ENCODE measurements around the gene SRPRB.

Gene SRPRB

GRCh38 chr3:133805702-133806475, at the start of gene SRPRB:
Gene SRPRB, plus strand, starts transcription at chr3:133805815. Its CDS starts 34 bp downstream, at chr3:133805849.
- peak; percentile 95 for DNase-seq (ENCODE audit: low spot score)

DNA sequence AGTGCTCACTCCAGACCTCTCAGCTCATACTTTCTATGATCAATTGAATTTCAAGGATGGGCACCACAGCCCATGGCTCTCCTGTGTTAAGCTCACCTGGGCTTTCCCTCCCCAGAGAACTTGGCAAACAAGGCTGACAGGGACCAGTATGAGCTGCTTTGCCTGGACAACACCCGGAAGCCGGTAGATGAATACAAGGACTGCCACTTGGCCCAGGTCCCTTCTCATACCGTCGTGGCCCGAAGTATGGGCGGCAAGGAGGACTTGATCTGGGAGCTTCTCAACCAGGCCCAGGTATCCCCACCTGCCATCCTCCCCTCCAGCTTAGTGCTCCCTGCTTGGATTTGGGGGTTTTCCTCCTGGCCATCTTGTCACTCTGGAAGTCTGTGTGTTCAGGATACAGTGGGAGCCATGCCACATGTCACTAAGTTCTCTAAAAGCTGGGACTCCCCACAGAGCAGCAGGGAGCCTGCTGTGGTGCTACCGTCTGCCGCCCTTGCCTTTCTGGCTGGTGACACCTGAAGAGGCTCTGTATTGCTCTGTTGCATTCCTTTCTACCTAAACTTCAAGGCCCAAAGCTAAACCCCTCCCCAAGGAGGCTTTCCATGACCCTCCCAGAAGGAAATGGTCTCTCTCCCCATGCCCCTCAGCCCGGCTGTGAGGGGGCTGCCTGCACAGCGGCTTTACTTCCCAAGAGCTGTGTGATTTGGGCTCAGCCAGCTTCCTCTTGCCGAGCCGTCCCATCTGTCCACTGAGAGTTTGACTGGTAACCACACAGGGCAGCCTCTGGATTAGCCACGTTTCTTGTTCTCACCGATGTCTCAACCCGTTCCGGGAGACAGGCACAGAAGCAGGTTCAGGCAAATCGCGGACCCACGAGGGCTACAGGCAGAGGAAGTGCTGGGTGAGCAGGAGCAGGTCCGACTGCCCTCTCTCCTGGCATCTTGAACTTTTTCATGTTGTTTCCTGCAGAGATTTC, 48.6 kb upstream of the SRPRB start:
- no peak for DNase-seq (ENCODE audit: low spot score)

DNA sequence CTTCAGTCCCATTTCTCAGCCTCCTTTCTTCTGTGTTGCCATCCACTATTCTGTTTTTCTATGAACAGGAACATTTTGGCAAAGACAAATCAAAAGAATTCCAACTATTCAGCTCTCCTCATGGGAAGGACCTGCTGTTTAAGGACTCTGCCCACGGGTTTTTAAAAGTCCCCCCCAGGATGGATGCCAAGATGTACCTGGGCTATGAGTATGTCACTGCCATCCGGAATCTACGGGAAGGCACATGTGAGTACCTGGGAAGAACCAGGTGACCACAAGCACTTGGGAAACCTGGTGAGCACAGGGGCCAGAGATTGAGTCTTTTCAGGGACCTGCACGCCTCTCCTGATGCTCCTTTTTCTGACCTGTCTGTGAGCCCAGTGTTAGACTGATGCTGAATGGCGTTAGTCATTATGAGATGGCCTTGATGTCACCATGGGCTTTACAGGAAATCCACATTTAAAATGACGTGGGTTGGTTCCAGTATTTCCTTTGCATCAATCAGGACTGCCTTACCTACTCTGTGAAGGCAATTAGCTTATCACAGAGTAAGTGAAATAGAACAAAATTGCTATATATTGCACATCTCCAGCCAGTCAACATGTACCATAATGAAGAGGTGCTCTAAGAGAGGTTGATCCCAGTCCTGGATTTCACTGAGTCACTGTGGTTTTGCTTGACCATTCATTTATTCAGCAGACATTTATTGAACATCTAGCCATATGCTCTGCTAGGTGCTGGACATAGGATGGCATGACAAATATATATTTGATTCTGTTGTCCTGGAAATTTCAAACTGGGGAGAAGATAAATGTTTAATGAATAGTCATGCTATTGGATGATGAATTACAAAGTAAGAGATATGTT, 47.7 kb upstream of the SRPRB start:
- no peak for DNase-seq (ENCODE audit: low spot score)

DNA sequence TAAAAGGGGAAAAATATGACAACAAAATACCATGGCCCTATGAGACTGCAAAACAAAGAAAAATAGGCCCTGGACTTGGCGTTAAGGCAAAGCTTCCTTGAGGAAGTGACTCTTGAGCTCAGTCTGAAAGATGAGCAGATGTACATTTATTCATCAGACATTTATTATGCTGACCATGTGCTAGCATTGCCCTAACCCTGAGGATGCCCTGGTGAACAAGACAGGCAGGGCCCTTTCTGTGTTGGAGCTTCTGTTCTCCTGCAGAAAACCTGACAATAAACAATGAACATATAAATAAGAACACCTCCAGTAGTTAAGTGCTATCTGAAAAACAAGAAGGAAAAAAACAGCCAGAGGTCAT, 47.1 kb upstream of the SRPRB start:
- DNase-seq (ENCODE audit: low spot score), result no peak

- no peak for DNase-seq (ENCODE audit: low spot score)
These were observed 46.5 kb upstream of the SRPRB start for GRCh38 chr3:133758964-133759739.

- DNase-seq (ENCODE audit: low spot score), result no peak
These were observed 45.8 kb upstream of the SRPRB start for GRCh38 chr3:133759740-133760305.

DNA sequence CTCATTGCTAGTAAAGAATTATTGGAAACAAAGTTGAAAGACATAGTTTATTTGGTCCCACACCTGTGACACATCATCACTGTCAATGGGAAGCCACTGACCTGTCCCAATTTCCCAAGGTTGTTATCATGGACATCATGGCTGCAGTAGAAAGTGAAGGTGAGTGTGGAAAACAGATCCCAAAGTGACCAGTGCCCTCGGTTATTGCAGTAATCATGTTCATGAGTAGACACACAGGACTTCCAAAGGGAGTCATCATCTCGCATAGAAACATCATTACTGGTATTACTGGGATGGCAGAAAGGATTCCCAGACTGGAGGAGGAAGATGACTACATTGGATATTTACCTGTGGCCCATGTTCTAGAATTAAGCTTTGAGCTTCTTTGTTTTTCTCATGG, 44.7 kb upstream of the SRPRB start:
- DNase-seq (ENCODE audit: low spot score), result no peak

DNA sequence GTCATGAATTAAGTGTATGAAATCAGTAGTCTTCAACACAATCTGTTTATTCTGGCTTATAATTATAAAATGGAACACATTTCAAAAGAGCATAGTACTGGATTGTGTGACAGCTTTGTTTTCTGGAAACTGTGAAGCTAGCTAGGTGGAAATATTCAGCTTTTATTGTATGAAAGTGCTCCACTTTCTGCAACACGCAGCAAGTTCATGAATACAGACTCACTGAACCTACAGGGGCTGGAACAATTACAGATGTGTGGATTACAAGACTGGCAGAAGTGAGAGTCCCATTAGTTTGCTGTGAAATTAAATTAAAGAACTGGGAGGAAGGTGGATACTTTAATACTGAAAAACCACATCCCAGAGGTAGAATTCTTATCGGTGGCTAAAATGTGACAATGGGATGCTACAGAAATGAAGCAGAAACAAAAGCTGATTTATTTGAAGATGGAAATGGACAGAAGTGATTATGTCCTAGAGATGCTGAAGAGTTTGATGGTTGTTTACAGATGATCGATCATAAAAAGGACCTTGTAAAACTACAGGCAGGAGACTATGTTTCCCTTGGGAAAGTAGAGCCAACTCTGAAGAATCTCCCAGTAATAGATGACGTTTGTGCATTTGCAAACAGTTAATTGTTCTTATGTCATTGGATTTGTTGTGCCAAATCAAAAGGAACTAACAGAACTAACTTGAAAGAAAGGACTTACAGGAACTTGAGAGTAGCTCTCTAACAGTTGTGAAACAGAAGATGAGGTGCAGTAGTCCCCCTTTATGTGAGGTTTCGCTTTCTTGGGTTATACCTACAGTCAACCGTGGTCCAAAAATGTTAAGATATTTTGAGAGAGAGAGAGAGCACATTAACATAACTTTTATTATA, 43.8 kb upstream of the SRPRB start:
- DNase-seq (ENCODE audit: low spot score), result no peak

GRCh38 chr3:133762539-133762938, 43.1 kb upstream of the SRPRB start:
- DNase-seq (ENCODE audit: low spot score), result no peak

GRCh38 chr3:133763797-133764683, 41.6 kb upstream of the SRPRB start:
- DNase-seq (ENCODE audit: low spot score), result no peak

GRCh38 chr3:133765256-133765655, 40.4 kb upstream of the SRPRB start:
- no peak for DNase-seq (ENCODE audit: low spot score)

- no peak for DNase-seq (ENCODE audit: low spot score)
These were observed 38.0 kb upstream of the SRPRB start for GRCh38 chr3:133767607-133768006.

DNA sequence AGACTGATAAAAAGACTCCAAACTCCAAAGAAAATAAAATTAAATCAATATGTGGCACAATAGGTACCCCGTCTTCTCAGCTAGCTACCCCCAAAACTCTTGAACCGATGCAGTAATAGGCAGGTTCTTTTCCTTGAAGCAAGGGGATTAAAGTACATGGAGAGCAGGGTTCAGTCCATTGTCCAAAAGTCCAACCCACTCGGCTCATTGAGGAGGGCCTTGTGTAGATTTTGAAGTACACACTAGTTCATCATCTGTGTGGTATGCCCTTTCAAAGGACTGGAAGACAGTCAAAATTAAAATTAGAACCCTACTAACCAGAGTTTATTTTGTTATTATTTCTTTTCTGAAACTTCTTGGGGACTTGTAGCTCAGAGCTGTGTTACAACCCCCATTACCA, 36.1 kb upstream of the SRPRB start:
- DNase-seq (ENCODE audit: low spot score), result no peak

DNA sequence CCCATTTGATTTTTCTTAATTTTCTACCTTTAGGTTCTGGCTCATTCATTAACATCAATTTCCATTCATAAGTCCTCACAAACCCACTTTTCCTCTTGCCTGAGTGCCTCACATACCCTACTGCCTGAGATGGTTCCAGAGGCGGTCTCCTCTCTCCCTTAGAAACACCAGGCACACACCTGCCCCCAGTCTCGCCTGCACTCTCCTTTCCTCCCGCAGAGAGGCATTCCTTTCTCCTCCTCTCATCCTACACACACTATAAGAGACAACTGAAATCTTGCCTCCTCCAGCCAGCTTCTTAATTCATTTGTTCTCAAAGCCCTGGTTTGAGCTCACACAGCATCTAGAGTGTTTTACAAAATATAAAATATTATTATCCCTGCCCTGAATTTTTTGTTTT, 31.9 kb upstream of the SRPRB start:
- DNase-seq (ENCODE audit: low spot score), result no peak

GRCh38 chr3:133775309-133775708, 30.3 kb upstream of the SRPRB start:
- DNase-seq (ENCODE audit: low spot score), result no peak

DNA sequence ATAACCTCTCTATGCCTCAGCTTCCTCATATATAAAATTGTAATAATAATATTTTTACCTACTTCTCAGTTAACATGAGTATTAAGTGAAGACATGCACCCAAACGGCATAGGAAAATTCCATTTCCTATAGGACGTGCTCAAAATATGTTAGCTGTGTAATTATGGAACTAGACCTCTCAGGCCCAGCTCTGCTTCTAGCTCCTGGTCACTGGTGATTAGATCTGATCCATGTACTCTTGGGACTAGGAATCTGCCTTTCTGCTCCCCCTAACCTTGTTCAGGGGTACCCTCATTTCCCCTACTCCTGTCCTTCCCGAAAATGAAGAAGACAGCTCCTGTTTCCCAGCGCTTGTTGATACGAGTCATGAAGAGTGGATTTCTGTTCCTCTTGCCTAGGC, 29.8 kb upstream of the SRPRB start:
- DNase-seq (ENCODE audit: low spot score), result no peak

- no peak for DNase-seq (ENCODE audit: low spot score)
These were observed 28.7 kb upstream of the SRPRB start for GRCh38 chr3:133776794-133777438.

- no peak for DNase-seq (ENCODE audit: low spot score)
These were observed 27.6 kb upstream of the SRPRB start for GRCh38 chr3:133777807-133778568.

All from ecto neural progenitor cell (in vitro differentiated cells).